HG03378 (cell line): ENCODE measurements around the gene MRPL20.
"Not testable (repeated sequence)": the region's sequence is repeated elsewhere in the genome, so short reads cannot be mapped to it uniquely, and the experiment has no call there.

Experiments used
- ATAC-seq: cut with Tn5 transposase; IDR thresholded peaks from one replicate; pipeline ENCODE4 v1.9.1; 2021; ENCODE audit warnings: mild to moderate bottlenecking, moderate library complexity; ENCODE audit not compliant: unreplicated experiment

The MRPL20 gene

GRCh38 chr1:1390675-1391074, 16.4 kb downstream of the MRPL20 start:
- no peak for ATAC-seq

- ATAC-seq: no peak
Observed at GRCh38 chr1:1388078-1388472, 19.0 kb downstream of the MRPL20 start.

- ATAC-seq: no peak
Observed at GRCh38 chr1:1387098-1388077, 19.7 kb downstream of the MRPL20 start.

GRCh38 chr1:1385931-1386330, 21.2 kb downstream of the MRPL20 start:
- no peak for ATAC-seq

- not testable (repeated sequence) for ATAC-seq
Observed at GRCh38 chr1:1385339-1385738, 21.8 kb downstream of the MRPL20 start.

GRCh38 chr1:1381294-1381693, 25.8 kb downstream of the MRPL20 start:
- ATAC-seq: no peak

- ATAC-seq: no peak
Observed at GRCh38 chr1:1380860-1381259, 26.2 kb downstream of the MRPL20 start.

- no peak for ATAC-seq
Observed at GRCh38 chr1:1377540-1378205, 29.4 kb downstream of the MRPL20 start.

GRCh38 chr1:1376551-1377226, 30.4 kb downstream of the MRPL20 start:
- no peak for ATAC-seq

- peak; percentile 85 for ATAC-seq
Observed at GRCh38 chr1:1374929-1375662, 32.0 kb downstream of the MRPL20 start, which contains the start of gene AURKAIP1. TSS of gene AURKAIP1 (minus strand) at chr1:1375207. CDS start at chr1:1374756, 451 bp downstream.

GRCh38 chr1:1374589-1374928, 32.5 kb downstream of the MRPL20 start:
- ATAC-seq: peak; percentile 4

- no peak for ATAC-seq
Observed at GRCh38 chr1:1373815-1374588, 33.1 kb downstream of the MRPL20 start.

- no peak for ATAC-seq
Observed at GRCh38 chr1:1373051-1373814, 33.9 kb downstream of the MRPL20 start.

GRCh38 chr1:1371746-1372711, 35.1 kb downstream of the MRPL20 start:
- no peak for ATAC-seq

GRCh38 chr1:1371364-1371745, 35.7 kb downstream of the MRPL20 start:
- ATAC-seq: no peak

- ATAC-seq: no peak
Observed at GRCh38 chr1:1370771-1371300, 36.3 kb downstream of the MRPL20 start.

GRCh38 chr1:1370094-1370493, 37.0 kb downstream of the MRPL20 start:
- ATAC-seq: not testable (repeated sequence)

- no peak for ATAC-seq
Observed at GRCh38 chr1:1367315-1367714, 39.8 kb downstream of the MRPL20 start.
